Calu3 (cell line): ENCODE measurements around the gene SGSH. TPM values are rescaled to one million over a fixed set of nuclear protein-coding genes. Genes with fewer than 3 reads are reported as not detected.
"Not testable (repeated sequence)": the region's sequence is repeated elsewhere in the genome, so short reads cannot be mapped to it uniquely, and the experiment has no call there.

Experiments
- BruUV-seq: library from RNA; stranded (reverse); fragments of 400-500 nt; replicated peaks from 2 replicates; lab custom pipeline; 2021; lab: Mats Ljungman, UMichigan
- CTCF ChIA-PET: fragments of 300-600 bp; sonication (Branson Sonifier 250); formaldehyde crosslinking; loops from one replicate; lab custom pipeline; 2022; ENCODE audit warnings: antibody characterized with exemption; lab: Charles Lee
- DNase-seq: peaks from one replicate; pipeline ENCODE4 v3.0.0; 2022
- H3K27ac Mint-ChIP-seq: one replicate; pipeline ENCODE4 v1.8.0; 2022; ENCODE audit warnings: mixed read lengths; ENCODE audit not compliant: unreplicated experiment
- H3K27me3 Mint-ChIP-seq: one replicate; pipeline ENCODE4 v1.8.0; 2022; ENCODE audit warnings: mixed read lengths; ENCODE audit not compliant: unreplicated experiment
- H3K36me3 Mint-ChIP-seq: one replicate; pipeline ENCODE4 v1.8.0; 2022; ENCODE audit warnings: mild to moderate bottlenecking, moderate library complexity, mixed read lengths; ENCODE audit not compliant: insufficient read depth, unreplicated experiment
- H3K4me1 Mint-ChIP-seq: one replicate; pipeline ENCODE4 v1.8.0; 2022; ENCODE audit warnings: mild to moderate bottlenecking, low read depth, mixed read lengths; ENCODE audit not compliant: unreplicated experiment
- H3K4me3 Mint-ChIP-seq: one replicate; pipeline ENCODE4 v1.8.0; 2022; ENCODE audit warnings: mild to moderate bottlenecking, low read depth, moderate library complexity, mixed read lengths; ENCODE audit not compliant: unreplicated experiment
- H3K9me3 Mint-ChIP-seq: one replicate; pipeline ENCODE4 v1.8.0; 2022; ENCODE audit warnings: low read depth, mixed read lengths; ENCODE audit not compliant: unreplicated experiment
- intact Hi-C: fragments of 100-400 bp; cut with micrococcal nuclease; formaldehyde crosslinking; loops from one replicate; pipeline ENCODE4 v1.10.0; 2022; ENCODE audit not compliant: unreplicated experiment
- total RNA-seq: library from RNA; stranded (reverse); gene quantifications from 2 replicates; pipeline ENCODE4 v1.2.3, GENCODE V29; 2022
- TF ChIP-seq, protein P1 (sequence below): fragments of 200-600 bp; IDR thresholded peaks from one replicate; pipeline ENCODE4 v1.8.0; 2022; ENCODE audit warnings: antibody characterized with exemption; ENCODE audit not compliant: unreplicated experiment

SGSH gene
- total RNA-seq, 1 experiment from 2014 or later: 32.2 TPM

DNA sequence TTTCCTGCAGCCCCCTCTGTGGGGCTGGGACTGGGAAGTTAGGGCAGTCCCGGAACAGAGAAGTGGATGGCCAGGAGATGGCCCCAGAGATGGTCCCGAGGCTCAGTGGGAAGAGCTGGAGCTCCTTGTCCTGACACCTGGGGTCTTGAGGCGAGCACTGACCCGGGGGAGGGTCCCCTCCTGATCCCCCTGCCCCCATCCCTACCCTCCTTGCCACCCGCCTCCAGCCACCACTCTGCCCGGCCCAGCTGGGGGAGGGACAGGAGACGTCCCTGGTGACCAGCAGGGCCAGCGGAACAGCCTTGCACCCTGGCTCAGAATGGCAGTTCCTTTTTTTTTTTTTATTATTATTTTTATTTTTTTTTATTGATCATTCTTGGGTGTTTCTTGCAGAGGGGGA is 26.6 kb upstream of the SGSH start:
- Mint-ChIP-seq H3K27me3 (no peaks in the 10 kb centered on the region), H3K36me3 (no peaks in the 10 kb centered on the region), H3K4me1 (no peaks in the 10 kb centered on the region), H3K9me3 (no peaks in the 10 kb centered on the region), H3K27ac (no peak overlapping the region), H3K4me3 (no peak overlapping the region)
- intact Hi-C loops: no loop called here
- TF ChIP-seq, protein P1, sequence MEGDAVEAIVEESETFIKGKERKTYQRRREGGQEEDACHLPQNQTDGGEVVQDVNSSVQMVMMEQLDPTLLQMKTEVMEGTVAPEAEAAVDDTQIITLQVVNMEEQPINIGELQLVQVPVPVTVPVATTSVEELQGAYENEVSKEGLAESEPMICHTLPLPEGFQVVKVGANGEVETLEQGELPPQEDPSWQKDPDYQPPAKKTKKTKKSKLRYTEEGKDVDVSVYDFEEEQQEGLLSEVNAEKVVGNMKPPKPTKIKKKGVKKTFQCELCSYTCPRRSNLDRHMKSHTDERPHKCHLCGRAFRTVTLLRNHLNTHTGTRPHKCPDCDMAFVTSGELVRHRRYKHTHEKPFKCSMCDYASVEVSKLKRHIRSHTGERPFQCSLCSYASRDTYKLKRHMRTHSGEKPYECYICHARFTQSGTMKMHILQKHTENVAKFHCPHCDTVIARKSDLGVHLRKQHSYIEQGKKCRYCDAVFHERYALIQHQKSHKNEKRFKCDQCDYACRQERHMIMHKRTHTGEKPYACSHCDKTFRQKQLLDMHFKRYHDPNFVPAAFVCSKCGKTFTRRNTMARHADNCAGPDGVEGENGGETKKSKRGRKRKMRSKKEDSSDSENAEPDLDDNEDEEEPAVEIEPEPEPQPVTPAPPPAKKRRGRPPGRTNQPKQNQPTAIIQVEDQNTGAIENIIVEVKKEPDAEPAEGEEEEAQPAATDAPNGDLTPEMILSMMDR: no peak
- CTCF ChIA-PET: no interaction called here
- no peak for DNase-seq
- no TSS peak for BruUV-seq

GRCh38 chr17:80246266-80246681 is 26.1 kb upstream of the SGSH start:
- CTCF ChIA-PET: no interaction called here
- no peak for DNase-seq
- BruUV-seq: no TSS peak
- Mint-ChIP-seq H3K27me3 (no peaks in the 10 kb centered on the region), H3K36me3 (no peaks in the 10 kb centered on the region), H3K27ac (no peak overlapping the region), H3K9me3 (no peaks in the 10 kb centered on the region), H3K4me3 (no peak overlapping the region), H3K4me1 (no peaks in the 10 kb centered on the region)
- intact Hi-C loops: no loop called here
- TF ChIP-seq, protein P1: no peak

- CTCF ChIA-PET: no interaction called here
- H3K9me3 Mint-ChIP-seq: no peaks in the 10 kb centered on the region
Measured at GRCh38 chr17:80245566-80246265, 25.6 kb upstream of the SGSH start.

DNA sequence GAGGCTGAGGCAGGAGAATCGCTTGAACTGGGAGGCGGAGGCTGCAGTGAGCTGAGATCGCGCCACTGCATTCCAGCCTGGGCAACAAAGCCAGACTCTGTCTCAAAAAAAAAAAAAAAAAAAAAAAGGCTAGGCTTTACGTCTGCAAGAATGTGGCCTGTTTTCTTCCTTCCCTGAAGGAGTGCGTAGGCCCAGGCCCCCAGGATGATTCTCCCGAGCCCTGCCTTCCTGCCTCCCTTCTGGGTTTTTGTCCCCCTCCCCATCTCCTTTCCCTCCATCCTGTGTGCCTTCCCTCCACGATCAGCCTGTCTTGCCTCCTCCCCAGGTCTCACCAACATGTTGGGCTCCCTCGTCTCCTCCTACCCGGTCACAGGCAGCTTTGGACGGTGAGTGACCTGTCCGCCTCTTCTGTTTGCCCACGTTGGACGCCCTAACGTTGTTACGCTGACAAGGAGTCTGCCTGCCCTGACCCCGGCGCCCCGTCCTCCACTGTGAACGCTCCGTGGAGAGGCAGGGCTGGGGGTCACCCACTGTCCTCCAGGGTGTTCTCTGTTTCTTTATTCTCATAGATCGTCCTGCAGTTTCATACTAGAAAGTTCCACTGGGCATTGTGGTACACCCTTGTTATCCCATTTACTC is 24.9 kb upstream of the SGSH start:
- TF ChIP-seq, protein P1: no peak
- intact Hi-C loops: no loop called here
- DNase-seq: no peak
- Mint-ChIP-seq H3K36me3 (no peaks in the 10 kb centered on the region), H3K27me3 (no peaks in the 10 kb centered on the region), H3K4me3 (no peak overlapping the region), H3K4me1 (no peaks in the 10 kb centered on the region), H3K27ac (no peak overlapping the region), H3K9me3 (no peaks in the 10 kb centered on the region)
- no TSS peak for BruUV-seq
- CTCF ChIA-PET: no interaction called here

More at GRCh38 chr17:80245566-80246265, 25.6 kb upstream of the SGSH start:
- TF ChIP-seq, protein P1: no peak
- Mint-ChIP-seq H3K4me3 (no peak overlapping the region), H3K4me1 (no peaks in the 10 kb centered on the region), H3K36me3 (no peaks in the 10 kb centered on the region), H3K27ac (no peak overlapping the region), H3K27me3 (no peaks in the 10 kb centered on the region)
- BruUV-seq: no TSS peak
- DNase-seq: no peak
- intact Hi-C loops: no loop called here

GRCh38 chr17:80244448-80244847 is 24.3 kb upstream of the SGSH start:
- DNase-seq, intact Hi-C loops, H3K9me3 Mint-ChIP-seq, BruUV-seq, CTCF ChIA-PET, H3K27ac Mint-ChIP-seq, H3K4me3 Mint-ChIP-seq, H3K36me3 Mint-ChIP-seq, H3K4me1 Mint-ChIP-seq, H3K27me3 Mint-ChIP-seq: not testable (repeated sequence)
